GM12878 (cell line): Measurements from ENCODE around the gene CLCN2. TPM values are rescaled to one million over a fixed set of nuclear protein-coding genes. Genes with fewer than 3 reads are reported as not detected.

Experiments
- CHD2 ChIP-seq: IDR thresholded peaks from 2 replicates; pipeline ENCODE4 v1.6.1; 2011; ENCODE audit warnings: low read depth, low read length, improper control_type of control experiment, borderline replicate concordance
- CHD4 ChIP-seq: fragments of 200-600 bp; sonication (generic); IDR thresholded peaks from 2 replicates; pipeline ENCODE4 v1.6.1; 2016; ENCODE audit warnings: mild to moderate bottlenecking
- FOXM1 ChIP-seq: IDR thresholded peaks from 2 replicates; pipeline ENCODE4 v1.6.1; 2012; ENCODE audit warnings: low read depth, mild to moderate bottlenecking, inconsistent platforms, low read length, moderate library complexity
- SP1 ChIP-seq: IDR thresholded peaks from one replicate; pipeline ENCODE4 v1.6.1; 2011; ENCODE audit warnings: low read depth, low read length
- SREBF1 ChIP-seq: IDR thresholded peaks from 2 replicates; pipeline ENCODE4 v1.6.1; 2012; ENCODE audit warnings: mild to moderate bottlenecking, low read length
- polyA plus RNA-seq, 11 experiments: library from polyadenylated mRNA; depleted of rRNA in 4 of 11; unstranded in 6 of 11; stranded (reverse) in 5 of 11; fragments of >200 nt; fragmentation: Nextera tagmentation in 4 of 11; fragmentation: Illumina TruSeq in 1 of 11; extraction: Ambion mirVana in 4 of 11; extraction: Trizol in 1 of 11; gene quantifications; 1 replicate in 1 of 11; 2 replicates in 10 of 11; pipeline versions ENCODE4 v1.2.1 to v1.2.3, GENCODE V29; 2011 to 2016; ENCODE audit warnings: inconsistent platforms in 2 of 11, missing spikeins in 2 of 11, low read depth in 1 of 11
- total RNA-seq, 4 experiments: library from RNA; depleted of rRNA in 3 of 4; stranded (reverse); fragments of >200 nt in 3 of 4; fragmentation: Illumina TruSeq in 1 of 4; extraction: Trizol in 1 of 4; gene quantifications; 2 replicates each; pipeline versions ENCODE4 v1.2.1 to v1.2.3, GENCODE V29; 2013 to 2021
- TF ChIP-seq, protein P1 (sequence below): IDR thresholded peaks from 2 replicates; pipeline ENCODE4 v1.6.1; 2011; ENCODE audit warnings: borderline replicate concordance, low read depth, mild to moderate bottlenecking, moderate library complexity, mixed read lengths, low read length; ENCODE audit not compliant: insufficient read depth; ENCODE audit errors: extremely low read length
- TF ChIP-seq, protein P2 (sequence below): IDR thresholded peaks from 2 replicates; pipeline ENCODE4 v1.6.1; 2012; ENCODE audit warnings: improper control_type of control experiment, low read depth, low read length; ENCODE audit not compliant: insufficient replicate concordance
- TF ChIP-seq, protein P3 (sequence below): IDR thresholded peaks from 2 replicates; pipeline ENCODE4 v1.6.1; 2012; ENCODE audit warnings: low read depth, low read length, improper control_type of control experiment
- TF ChIP-seq, protein P4 (sequence below): IDR thresholded peaks from 2 replicates; pipeline ENCODE4 v1.6.1; 2011; ENCODE audit warnings: low read depth, mild to moderate bottlenecking, low read length, moderate library complexity, borderline replicate concordance; ENCODE audit errors: extremely low read depth
- TF ChIP-seq, protein P5 (sequence below): IDR thresholded peaks from 2 replicates; pipeline ENCODE4 v1.6.1; 2011; ENCODE audit warnings: low read depth, low read length, improper control_type of control experiment, borderline replicate concordance

CLCN2 gene
- total and polyA plus RNA-seq, 10 of the 15 experiments (the other 5 are each of a cell fraction or from before 2014, with no cell fraction given): 0.13 to 2.6 (median 0.85) TPM; not detected in 1

DNA sequence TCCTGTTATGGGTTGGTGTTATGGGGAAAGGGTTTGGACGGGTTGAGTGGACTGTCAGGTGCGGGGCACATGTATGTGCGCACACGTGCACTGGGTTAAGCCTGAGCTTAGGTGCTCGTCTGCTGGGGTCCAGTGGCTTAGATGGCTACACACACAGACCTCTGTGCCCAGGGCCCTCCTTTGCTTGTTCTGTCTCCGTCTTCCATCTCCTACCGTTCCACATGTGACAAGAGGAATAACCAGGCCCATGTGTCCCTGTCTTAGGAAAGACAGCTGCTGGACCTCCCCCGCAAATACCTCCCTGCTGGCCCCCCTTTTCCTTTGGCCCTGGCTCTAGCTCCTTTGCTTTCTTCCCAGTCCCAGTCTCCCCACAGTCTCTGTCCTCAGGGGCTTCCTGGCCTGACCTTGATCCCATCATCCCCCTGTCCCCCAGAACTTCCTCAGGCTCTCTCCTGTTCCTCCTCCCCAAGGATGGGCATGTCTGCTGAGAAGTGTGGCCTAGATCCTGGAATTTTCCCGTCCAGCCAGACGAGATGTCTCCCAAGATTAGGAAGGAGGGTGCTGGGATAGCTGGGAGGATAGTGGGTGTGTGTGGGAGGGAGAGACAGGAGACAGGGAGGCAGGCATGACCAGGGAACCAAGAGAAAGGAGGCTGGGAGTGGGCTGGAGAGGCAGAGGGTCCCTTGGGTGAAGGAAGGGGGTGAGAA is 17.4 kb upstream of the CLCN2 start (continued):
- TF ChIP-seq, protein P1, sequence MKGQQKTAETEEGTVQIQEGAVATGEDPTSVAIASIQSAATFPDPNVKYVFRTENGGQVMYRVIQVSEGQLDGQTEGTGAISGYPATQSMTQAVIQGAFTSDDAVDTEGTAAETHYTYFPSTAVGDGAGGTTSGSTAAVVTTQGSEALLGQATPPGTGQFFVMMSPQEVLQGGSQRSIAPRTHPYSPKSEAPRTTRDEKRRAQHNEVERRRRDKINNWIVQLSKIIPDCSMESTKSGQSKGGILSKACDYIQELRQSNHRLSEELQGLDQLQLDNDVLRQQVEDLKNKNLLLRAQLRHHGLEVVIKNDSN: no peak
- TF ChIP-seq SREBF1: no peak
- TF ChIP-seq, protein P2, sequence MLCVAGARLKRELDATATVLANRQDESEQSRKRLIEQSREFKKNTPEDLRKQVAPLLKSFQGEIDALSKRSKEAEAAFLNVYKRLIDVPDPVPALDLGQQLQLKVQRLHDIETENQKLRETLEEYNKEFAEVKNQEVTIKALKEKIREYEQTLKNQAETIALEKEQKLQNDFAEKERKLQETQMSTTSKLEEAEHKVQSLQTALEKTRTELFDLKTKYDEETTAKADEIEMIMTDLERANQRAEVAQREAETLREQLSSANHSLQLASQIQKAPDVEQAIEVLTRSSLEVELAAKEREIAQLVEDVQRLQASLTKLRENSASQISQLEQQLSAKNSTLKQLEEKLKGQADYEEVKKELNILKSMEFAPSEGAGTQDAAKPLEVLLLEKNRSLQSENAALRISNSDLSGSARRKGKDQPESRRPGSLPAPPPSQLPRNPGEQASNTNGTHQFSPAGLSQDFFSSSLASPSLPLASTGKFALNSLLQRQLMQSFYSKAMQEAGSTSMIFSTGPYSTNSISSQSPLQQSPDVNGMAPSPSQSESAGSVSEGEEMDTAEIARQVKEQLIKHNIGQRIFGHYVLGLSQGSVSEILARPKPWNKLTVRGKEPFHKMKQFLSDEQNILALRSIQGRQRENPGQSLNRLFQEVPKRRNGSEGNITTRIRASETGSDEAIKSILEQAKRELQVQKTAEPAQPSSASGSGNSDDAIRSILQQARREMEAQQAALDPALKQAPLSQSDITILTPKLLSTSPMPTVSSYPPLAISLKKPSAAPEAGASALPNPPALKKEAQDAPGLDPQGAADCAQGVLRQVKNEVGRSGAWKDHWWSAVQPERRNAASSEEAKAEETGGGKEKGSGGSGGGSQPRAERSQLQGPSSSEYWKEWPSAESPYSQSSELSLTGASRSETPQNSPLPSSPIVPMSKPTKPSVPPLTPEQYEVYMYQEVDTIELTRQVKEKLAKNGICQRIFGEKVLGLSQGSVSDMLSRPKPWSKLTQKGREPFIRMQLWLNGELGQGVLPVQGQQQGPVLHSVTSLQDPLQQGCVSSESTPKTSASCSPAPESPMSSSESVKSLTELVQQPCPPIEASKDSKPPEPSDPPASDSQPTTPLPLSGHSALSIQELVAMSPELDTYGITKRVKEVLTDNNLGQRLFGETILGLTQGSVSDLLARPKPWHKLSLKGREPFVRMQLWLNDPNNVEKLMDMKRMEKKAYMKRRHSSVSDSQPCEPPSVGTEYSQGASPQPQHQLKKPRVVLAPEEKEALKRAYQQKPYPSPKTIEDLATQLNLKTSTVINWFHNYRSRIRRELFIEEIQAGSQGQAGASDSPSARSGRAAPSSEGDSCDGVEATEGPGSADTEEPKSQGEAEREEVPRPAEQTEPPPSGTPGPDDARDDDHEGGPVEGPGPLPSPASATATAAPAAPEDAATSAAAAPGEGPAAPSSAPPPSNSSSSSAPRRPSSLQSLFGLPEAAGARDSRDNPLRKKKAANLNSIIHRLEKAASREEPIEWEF: no peak
- TF ChIP-seq CHD4: no peak
- TF ChIP-seq, protein P3, sequence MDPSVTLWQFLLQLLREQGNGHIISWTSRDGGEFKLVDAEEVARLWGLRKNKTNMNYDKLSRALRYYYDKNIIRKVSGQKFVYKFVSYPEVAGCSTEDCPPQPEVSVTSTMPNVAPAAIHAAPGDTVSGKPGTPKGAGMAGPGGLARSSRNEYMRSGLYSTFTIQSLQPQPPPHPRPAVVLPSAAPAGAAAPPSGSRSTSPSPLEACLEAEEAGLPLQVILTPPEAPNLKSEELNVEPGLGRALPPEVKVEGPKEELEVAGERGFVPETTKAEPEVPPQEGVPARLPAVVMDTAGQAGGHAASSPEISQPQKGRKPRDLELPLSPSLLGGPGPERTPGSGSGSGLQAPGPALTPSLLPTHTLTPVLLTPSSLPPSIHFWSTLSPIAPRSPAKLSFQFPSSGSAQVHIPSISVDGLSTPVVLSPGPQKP: no peak
- TF ChIP-seq, protein P4, sequence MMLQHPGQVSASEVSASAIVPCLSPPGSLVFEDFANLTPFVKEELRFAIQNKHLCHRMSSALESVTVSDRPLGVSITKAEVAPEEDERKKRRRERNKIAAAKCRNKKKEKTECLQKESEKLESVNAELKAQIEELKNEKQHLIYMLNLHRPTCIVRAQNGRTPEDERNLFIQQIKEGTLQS: no peak
- TF ChIP-seq, protein P5, sequence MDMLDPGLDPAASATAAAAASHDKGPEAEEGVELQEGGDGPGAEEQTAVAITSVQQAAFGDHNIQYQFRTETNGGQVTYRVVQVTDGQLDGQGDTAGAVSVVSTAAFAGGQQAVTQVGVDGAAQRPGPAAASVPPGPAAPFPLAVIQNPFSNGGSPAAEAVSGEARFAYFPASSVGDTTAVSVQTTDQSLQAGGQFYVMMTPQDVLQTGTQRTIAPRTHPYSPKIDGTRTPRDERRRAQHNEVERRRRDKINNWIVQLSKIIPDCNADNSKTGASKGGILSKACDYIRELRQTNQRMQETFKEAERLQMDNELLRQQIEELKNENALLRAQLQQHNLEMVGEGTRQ: no peak
- TF ChIP-seq CHD2: no peak
- no peak for TF ChIP-seq SP1
- TF ChIP-seq FOXM1: no peak
